ENCODE results near the gene IARS1. TPM values are rescaled to one million over a fixed set of nuclear protein-coding genes. Genes with fewer than 3 reads are reported as not detected.

IARS1 gene
- polyA plus RNA-seq, 4 donors: 5.1 to 54.4 (median 28.4) TPM

DNA sequence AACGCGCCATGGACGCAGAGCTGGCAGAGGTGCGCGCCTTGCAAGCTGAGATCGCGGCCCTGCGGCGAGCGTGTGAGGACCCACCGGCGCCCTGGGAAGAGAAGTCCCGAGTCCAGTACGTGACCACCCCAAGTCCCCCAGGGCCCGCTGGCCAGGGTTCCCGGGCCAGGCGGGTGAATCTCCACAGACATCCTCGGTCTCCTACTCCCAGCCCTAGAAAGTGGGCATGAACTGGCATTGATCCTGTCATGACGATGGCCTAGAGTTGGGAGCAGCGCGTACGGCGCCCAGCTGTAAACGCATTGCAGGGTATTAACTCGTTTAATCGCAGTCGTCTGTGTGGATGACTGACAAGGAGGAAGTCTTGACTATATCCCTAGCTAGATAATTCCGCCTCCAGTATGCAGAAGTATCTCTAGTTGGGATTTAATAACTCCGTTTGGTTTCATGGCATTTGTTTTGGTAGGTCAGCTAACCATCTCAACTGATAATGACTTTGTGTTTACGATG is 32.5 kb upstream of the IARS1 start:
- DNase-seq: peak in 1 of 2 donors; percentile 15
- Histone ChIP-seq H3K4me3 (ENCODE audit: low read depth in 1 of 3, low read length in 3 of 3) (peak overlapping the region; percentile 68 to 84 (median 73)), H3K4me1 (ENCODE audit: control insufficient read depth in 3 of 3, insufficient read depth in 2 of 3, low read depth in 1 of 3, low read length in 2 of 3) (peaks cover 0 to 8% (median 0%) of the 10 kb centered on the region in 3 donors), H3K36me3 (ENCODE audit: control insufficient read depth in 3 of 3, insufficient read depth in 2 of 3, low read depth in 1 of 3, low read length in 3 of 3) (peaks cover 0 to 5% (median 3%) of the 10 kb centered on the region in 3 donors), H3K27ac (ENCODE audit: low read depth in 1 of 3, low read length in 2 of 3) (peak overlapping the region in 2 of 3 donors; percentile 88 to 99), H3K9me3 (ENCODE audit: control insufficient read depth in 2 of 2, insufficient read depth in 1 of 2, low read depth in 1 of 2, low read length in 1 of 2) (no peaks in the 10 kb centered on the region), H3K27me3 (ENCODE audit: control insufficient read depth in 3 of 3, insufficient read depth in 3 of 3, low read length in 3 of 3) (no peaks in the 10 kb centered on the region)
- WGBS, 3 donors: 0 to 2% (median 1%) methylated on average over 30 of the region's 30 CpGs
- no peak for FAIRE-seq

DNA sequence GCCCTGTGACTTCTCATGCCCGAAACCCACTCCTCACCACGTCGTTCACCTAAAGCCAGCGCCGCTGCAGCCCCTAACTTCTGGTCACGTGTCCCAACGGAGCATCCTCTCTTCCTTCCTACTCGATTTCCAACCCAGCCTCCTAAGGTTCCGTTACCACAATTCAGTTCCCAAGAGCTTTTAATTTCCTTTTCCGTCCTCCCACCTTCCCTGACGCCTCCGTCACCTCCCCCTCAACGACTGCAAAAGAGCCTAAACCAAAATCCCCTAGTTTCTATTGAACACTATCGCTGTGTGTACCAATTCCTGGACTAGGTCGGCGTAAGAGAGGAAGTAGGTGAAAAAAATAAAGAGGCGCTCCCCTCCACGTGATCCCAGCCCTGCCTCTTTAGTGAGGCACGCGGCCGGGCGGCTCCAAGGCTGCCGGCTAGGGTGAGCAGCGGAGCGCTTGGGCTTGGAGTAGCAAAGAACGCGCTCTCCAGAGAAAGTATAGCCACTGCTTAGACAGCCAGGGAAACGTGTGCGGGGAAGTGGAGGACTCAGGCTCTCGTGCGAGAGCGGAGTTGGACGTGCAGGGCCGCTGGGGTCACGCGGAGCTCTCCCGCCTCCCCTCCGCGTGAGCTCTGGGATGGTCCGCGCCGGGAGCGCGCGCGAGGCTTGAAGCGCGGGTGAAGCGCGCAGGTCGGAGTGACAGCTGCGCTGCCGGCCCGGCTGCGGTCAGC is 31.9 kb upstream of the IARS1 start, which contains the start of the genes CENPP and NOL8:
TSS of gene CENPP (plus strand) at position 685 of the 722 bp plus-strand sequence.
TSS of gene NOL8 (minus strand) at position 82 of the 722 bp plus-strand sequence. CDS start 1,189 bp downstream, outside the sequence.
- peaks cover 0 to 5% (median 3%) of the 10 kb centered on the region in 3 donors for H3K36me3 ChIP-seq (ENCODE audit: control insufficient read depth in 3 of 3, insufficient read depth in 2 of 3, low read depth in 1 of 3, low read length in 3 of 3)
- no peak for FAIRE-seq
- H3K4me3 ChIP-seq (ENCODE audit: low read depth in 1 of 3, low read length in 3 of 3): peak within 1 kb of the TSS; percentile 68 to 84 (median 73)
- 0 to 1% (median 1%) methylated on average over 38 to 55 of the region's 55 CpGs for WGBS, 3 donors
- H3K4me1 ChIP-seq (ENCODE audit: control insufficient read depth in 3 of 3, insufficient read depth in 2 of 3, low read depth in 1 of 3, low read length in 2 of 3): peaks cover 0 to 8% (median 0%) of the 10 kb centered on the region in 3 donors
- peak; percentile 94 to 98 for DNase-seq
- no peaks in the 10 kb centered on the region for H3K27me3 ChIP-seq (ENCODE audit: control insufficient read depth in 3 of 3, insufficient read depth in 3 of 3, low read length in 3 of 3)
- no peaks in the 10 kb centered on the region for H3K9me3 ChIP-seq (ENCODE audit: control insufficient read depth in 2 of 2, insufficient read depth in 1 of 2, low read depth in 1 of 2, low read length in 1 of 2)
- H3K27ac ChIP-seq (ENCODE audit: low read depth in 1 of 3, low read length in 2 of 3): peak within 1 kb of the TSS; percentile 88 to 99 (median 88)

DNA sequence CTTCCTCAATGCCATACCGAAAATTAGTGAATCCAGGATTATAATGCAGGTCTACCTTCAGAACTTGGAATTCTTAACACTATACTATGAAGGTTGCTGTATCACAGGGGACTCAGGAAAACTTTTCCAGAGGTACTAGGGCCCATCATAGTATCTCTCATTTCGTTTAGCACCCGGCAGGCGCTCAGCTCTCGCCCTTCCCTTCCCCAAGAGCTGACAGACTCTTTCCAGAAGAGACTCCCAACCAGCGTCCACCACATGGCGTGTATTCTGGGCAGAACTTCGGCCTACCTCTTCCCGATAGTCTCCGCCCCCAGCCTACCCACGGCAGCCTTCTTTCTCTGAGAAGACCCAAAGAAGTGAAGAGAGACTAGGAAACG is 31.4 kb upstream of the IARS1 start:
- peak overlapping the region; percentile 68 to 84 (median 73) for H3K4me3 ChIP-seq (ENCODE audit: low read depth in 1 of 3, low read length in 3 of 3)
- H3K27me3 ChIP-seq (ENCODE audit: control insufficient read depth in 3 of 3, insufficient read depth in 3 of 3, low read length in 3 of 3): no peaks in the 10 kb centered on the region
- peak overlapping the region; percentile 88 to 99 (median 88) for H3K27ac ChIP-seq (ENCODE audit: low read depth in 1 of 3, low read length in 2 of 3)
- peaks cover under 1 to 6% (median 5%) of the 10 kb centered on the region in 3 donors for H3K36me3 ChIP-seq (ENCODE audit: control insufficient read depth in 3 of 3, insufficient read depth in 2 of 3, low read depth in 1 of 3, low read length in 3 of 3)
- peaks cover 0 to 8% (median 0%) of the 10 kb centered on the region in 3 donors for H3K4me1 ChIP-seq (ENCODE audit: control insufficient read depth in 3 of 3, insufficient read depth in 2 of 3, low read depth in 1 of 3, low read length in 2 of 3)
- no peak for FAIRE-seq
- 0% methylated on average over 12 of the region's 12 CpGs for WGBS, 3 donors
- no peak for DNase-seq
- no peaks in the 10 kb centered on the region for H3K9me3 ChIP-seq (ENCODE audit: control insufficient read depth in 2 of 2, insufficient read depth in 1 of 2, low read depth in 1 of 2, low read length in 1 of 2)

DNA sequence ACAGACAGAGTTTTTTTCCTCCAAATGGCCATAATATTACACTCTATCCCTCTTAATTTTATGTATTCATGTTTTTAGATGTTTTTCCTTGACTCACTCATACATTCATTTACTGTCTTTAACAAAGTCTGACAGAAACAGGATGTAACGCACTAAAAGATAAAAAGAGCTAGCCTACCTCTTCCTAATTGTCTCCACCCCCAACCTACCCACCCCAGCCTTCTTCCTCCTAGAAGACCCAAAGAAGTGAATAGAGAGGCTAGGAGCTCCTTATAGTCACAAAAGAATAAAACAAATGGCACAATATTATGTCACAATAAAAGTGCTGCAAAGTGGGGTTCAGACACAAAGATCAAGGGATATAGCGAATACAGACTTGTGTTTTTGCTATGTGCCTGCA is 30.9 kb upstream of the IARS1 start:
- DNase-seq (no peak), FAIRE-seq (no peak)
- H3K9me3 ChIP-seq (ENCODE audit: control insufficient read depth in 2 of 2, insufficient read depth in 1 of 2, low read depth in 1 of 2, low read length in 1 of 2): no peaks in the 10 kb centered on the region
- no peaks in the 10 kb centered on the region for H3K27me3 ChIP-seq (ENCODE audit: control insufficient read depth in 3 of 3, insufficient read depth in 3 of 3, low read length in 3 of 3)
- peak overlapping the region; percentile 68 to 84 (median 73) for H3K4me3 ChIP-seq (ENCODE audit: low read depth in 1 of 3, low read length in 3 of 3)
- peaks cover 0 to 8% (median 0%) of the 10 kb centered on the region in 3 donors for H3K4me1 ChIP-seq (ENCODE audit: control insufficient read depth in 3 of 3, insufficient read depth in 2 of 3, low read depth in 1 of 3, low read length in 2 of 3)
- peaks cover 4 to 9% (median 8%) of the 10 kb centered on the region in 3 donors for H3K36me3 ChIP-seq (ENCODE audit: control insufficient read depth in 3 of 3, insufficient read depth in 2 of 3, low read depth in 1 of 3, low read length in 3 of 3)
- WGBS, 3 donors: 0 to 10% (median 6%) methylated on average over 2 of the region's 2 CpGs
- peak overlapping the region in 2 of 3 donors; percentile 88 to 99 for H3K27ac ChIP-seq (ENCODE audit: low read depth in 1 of 3, low read length in 2 of 3)

DNA sequence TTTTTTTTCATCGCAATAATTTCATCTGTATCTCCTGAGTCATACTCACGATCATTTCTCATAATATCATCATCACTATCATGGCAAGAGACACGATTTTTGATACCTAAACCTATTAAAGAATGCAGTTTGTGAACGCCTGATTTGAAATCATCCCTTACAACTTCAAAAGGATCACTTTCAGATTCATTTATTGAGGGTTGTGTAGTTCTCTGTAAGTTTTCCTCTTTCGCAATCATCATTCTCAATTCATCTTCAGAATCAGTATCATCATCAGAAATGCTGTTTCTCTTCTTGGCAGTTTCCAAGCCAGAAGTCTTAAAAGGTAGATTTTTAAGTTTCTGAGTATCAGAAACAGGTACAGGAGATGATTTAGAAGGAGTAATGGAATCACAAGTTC is 22.0 kb upstream of the IARS1 start:
- Histone ChIP-seq H3K27ac (ENCODE audit: low read depth in 1 of 3, low read length in 2 of 3) (no peak overlapping the region), H3K4me3 (ENCODE audit: low read depth in 1 of 3, low read length in 3 of 3) (no peak overlapping the region), H3K9me3 (ENCODE audit: control insufficient read depth in 2 of 2, insufficient read depth in 1 of 2, low read depth in 1 of 2, low read length in 1 of 2) (no peaks in the 10 kb centered on the region), H3K27me3 (ENCODE audit: control insufficient read depth in 3 of 3, insufficient read depth in 3 of 3, low read length in 3 of 3) (no peaks in the 10 kb centered on the region), H3K4me1 (ENCODE audit: control insufficient read depth in 3 of 3, insufficient read depth in 2 of 3, low read depth in 1 of 3, low read length in 2 of 3) (no peaks in the 10 kb centered on the region), H3K36me3 (ENCODE audit: control insufficient read depth in 3 of 3, insufficient read depth in 2 of 3, low read depth in 1 of 3, low read length in 3 of 3) (peaks cover 18 to 33% (median 18%) of the 10 kb centered on the region in 3 donors)
- no peak for FAIRE-seq
- WGBS, 3 donors: 85 to 88% (median 87%) methylated on average over 5 of the region's 5 CpGs
- no peak for DNase-seq

DNA sequence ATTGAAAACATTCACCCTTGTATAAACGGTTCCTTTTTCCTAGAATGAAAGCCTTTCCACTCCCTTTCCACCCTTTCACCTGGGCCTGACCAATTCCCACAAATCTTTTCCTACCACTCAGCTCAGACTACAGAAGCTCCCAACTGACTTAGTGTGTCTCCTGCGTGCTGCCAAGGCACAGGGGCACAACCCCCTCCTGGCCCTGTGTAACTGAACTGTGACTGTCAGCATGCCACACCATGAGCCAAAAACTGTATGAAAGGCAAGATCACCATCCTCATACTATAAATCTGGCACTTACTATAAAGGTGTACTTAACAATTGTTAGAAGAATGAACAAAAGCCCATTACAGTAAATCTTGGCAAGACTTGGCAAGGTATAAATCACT is 20.1 kb upstream of the IARS1 start:
- Histone ChIP-seq H3K4me3 (ENCODE audit: low read depth in 1 of 3, low read length in 3 of 3) (no peak overlapping the region), H3K27ac (ENCODE audit: low read depth in 1 of 3, low read length in 2 of 3) (no peak overlapping the region), H3K36me3 (ENCODE audit: control insufficient read depth in 3 of 3, insufficient read depth in 2 of 3, low read depth in 1 of 3, low read length in 3 of 3) (peaks cover 9 to 25% (median 20%) of the 10 kb centered on the region in 3 donors), H3K9me3 (ENCODE audit: control insufficient read depth in 2 of 2, insufficient read depth in 1 of 2, low read depth in 1 of 2, low read length in 1 of 2) (no peaks in the 10 kb centered on the region), H3K4me1 (ENCODE audit: control insufficient read depth in 3 of 3, insufficient read depth in 2 of 3, low read depth in 1 of 3, low read length in 2 of 3) (no peaks in the 10 kb centered on the region), H3K27me3 (ENCODE audit: control insufficient read depth in 3 of 3, insufficient read depth in 3 of 3, low read length in 3 of 3) (no peaks in the 10 kb centered on the region)
- FAIRE-seq: no peak
- WGBS, 3 donors: 81 to 95% (median 90%) methylated on average over 2 of the region's 2 CpGs
- DNase-seq: no peak

DNA sequence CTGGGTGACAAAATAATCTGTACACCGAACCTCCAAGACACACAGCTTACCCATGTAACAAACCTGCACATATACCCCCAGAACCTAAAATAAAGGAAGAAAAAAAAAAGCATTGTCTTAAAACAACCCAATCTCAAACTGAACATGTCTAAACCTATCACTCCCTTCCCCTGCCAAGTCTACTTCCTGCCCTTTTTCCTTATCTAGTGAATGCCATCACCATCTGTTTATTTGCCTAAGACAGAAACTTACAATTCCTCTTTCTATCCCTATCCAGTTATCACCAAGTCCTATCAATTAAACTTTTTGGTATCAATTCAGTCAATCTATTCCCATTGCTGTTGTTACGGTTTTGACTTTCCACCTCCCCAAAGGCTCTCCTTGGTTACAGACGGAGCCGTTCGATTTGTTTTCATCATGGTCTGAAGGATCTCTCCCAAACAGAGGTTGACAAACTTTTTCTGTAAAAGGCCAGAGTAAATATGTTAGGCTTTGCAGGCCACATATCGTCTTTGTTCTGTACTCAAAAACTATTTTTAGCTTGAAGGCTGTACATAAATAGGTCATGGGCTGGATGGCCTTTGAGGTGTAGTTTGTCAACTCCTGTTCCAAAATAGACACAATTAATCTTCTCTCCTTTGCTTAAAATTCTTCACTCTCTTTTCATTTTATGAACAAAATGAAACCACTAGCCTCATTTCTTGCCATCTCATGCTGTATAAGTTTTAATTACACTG is 19.6 kb upstream of the IARS1 start:
- H3K27ac ChIP-seq (ENCODE audit: low read depth in 1 of 3, low read length in 2 of 3): no peak overlapping the region
- FAIRE-seq (no peak), DNase-seq (no peak)
- H3K4me3 ChIP-seq (ENCODE audit: low read depth in 1 of 3, low read length in 3 of 3): no peak overlapping the region
- H3K9me3 ChIP-seq (ENCODE audit: control insufficient read depth in 2 of 2, insufficient read depth in 1 of 2, low read depth in 1 of 2, low read length in 1 of 2): no peaks in the 10 kb centered on the region
- no peaks in the 10 kb centered on the region for H3K4me1 ChIP-seq (ENCODE audit: control insufficient read depth in 3 of 3, insufficient read depth in 2 of 3, low read depth in 1 of 3, low read length in 2 of 3)
- 74 to 93% (median 89%) methylated on average over 6 of the region's 6 CpGs for WGBS, 3 donors
- no peaks in the 10 kb centered on the region for H3K27me3 ChIP-seq (ENCODE audit: control insufficient read depth in 3 of 3, insufficient read depth in 3 of 3, low read length in 3 of 3)
- peaks cover 9 to 27% (median 18%) of the 10 kb centered on the region in 3 donors for H3K36me3 ChIP-seq (ENCODE audit: control insufficient read depth in 3 of 3, insufficient read depth in 2 of 3, low read depth in 1 of 3, low read length in 3 of 3)

DNA sequence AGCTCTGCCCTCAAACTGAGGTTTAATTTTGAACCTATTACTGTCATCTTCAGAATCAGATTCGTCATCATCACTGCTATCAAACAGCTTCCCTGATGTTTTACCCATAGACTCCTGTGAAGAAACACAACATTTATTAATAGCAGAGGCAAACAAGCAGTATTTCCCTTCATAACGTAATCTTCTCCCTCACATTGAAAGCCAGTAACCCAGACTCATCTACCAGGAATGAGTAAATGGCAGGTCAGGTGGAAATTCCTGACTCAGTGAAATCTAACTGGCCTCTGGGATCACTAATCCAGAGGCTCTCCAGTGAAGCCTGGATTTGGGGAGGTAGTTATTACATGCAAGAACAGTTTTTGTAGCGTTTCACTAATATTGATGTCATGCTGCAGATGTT is 17.1 kb upstream of the IARS1 start:
- Histone ChIP-seq H3K4me3 (ENCODE audit: low read depth in 1 of 3, low read length in 3 of 3) (no peak overlapping the region), H3K36me3 (ENCODE audit: control insufficient read depth in 3 of 3, insufficient read depth in 2 of 3, low read depth in 1 of 3, low read length in 3 of 3) (peaks cover 4 to 22% (median 15%) of the 10 kb centered on the region in 3 donors), H3K27me3 (ENCODE audit: control insufficient read depth in 3 of 3, insufficient read depth in 3 of 3, low read length in 3 of 3) (no peaks in the 10 kb centered on the region), H3K9me3 (ENCODE audit: control insufficient read depth in 2 of 2, insufficient read depth in 1 of 2, low read depth in 1 of 2, low read length in 1 of 2) (no peaks in the 10 kb centered on the region), H3K4me1 (ENCODE audit: control insufficient read depth in 3 of 3, insufficient read depth in 2 of 3, low read depth in 1 of 3, low read length in 2 of 3) (no peaks in the 10 kb centered on the region), H3K27ac (ENCODE audit: low read depth in 1 of 3, low read length in 2 of 3) (no peak overlapping the region)
- DNase-seq: no peak
- 85 to 96% (median 95%) methylated on average over 3 of the region's 3 CpGs for WGBS, 3 donors
- no peak for FAIRE-seq

Data from small intestine (tissue), 7 donors.